Neural cell (in vitro differentiated cells): Measurements from ENCODE around the gene ARL15. TPM values are rescaled to one million over a fixed set of nuclear protein-coding genes. Genes with fewer than 3 reads are reported as not detected.

Experiments
- H2AFZ ChIP-seq: fragments of 200-600, 300-800 bp; sonication (generic), shearing (Covaris generic); 2 replicates; pipeline ENCODE4 v1.6.0; 2014; ENCODE audit warnings: low read depth, mild to moderate bottlenecking, antibody characterized with exemption, low read length, moderate library complexity
- H3F3A ChIP-seq: fragments of 200-600 bp; shearing (Covaris generic); 2 replicates; pipeline ENCODE4 v1.6.1; 2016; ENCODE audit warnings: mild to moderate bottlenecking, moderate library complexity, mixed read lengths, antibody characterized with exemption, low read length; ENCODE audit not compliant: insufficient read depth, poor library complexity, severe bottlenecking
- H3K27ac ChIP-seq: fragments of 200-600, 300-800 bp; sonication (generic), shearing (Covaris generic); 2 replicates; pipeline ENCODE4 v1.5.1; 2014; ENCODE audit warnings: mild to moderate bottlenecking, low read length, moderate library complexity
- H3K27me3 ChIP-seq: fragments of 300-800, 200-600 bp; sonication (generic), shearing (Covaris generic); 2 replicates; pipeline ENCODE4 v1.6.0; 2014; ENCODE audit warnings: mild to moderate bottlenecking, low read depth, low read length, moderate library complexity; ENCODE audit not compliant: insufficient read depth
- H3K36me3 ChIP-seq: fragments of 300-800, 200-600 bp; sonication (generic), shearing (Covaris generic); 2 replicates; pipeline ENCODE4 v1.5.1; 2014; ENCODE audit warnings: mild to moderate bottlenecking, antibody characterized with exemption, low read length, moderate library complexity; ENCODE audit not compliant: insufficient read depth
- H3K4me2 ChIP-seq: fragments of 300-800, 200-600 bp; sonication (generic), shearing (Covaris generic); 2 replicates; pipeline ENCODE4 v1.6.0; 2014; ENCODE audit warnings: mild to moderate bottlenecking, low read length
- H3K4me3 ChIP-seq: fragments of 300-800, 200-600 bp; sonication (generic), shearing (Covaris generic); 2 replicates; pipeline ENCODE4 v1.5.1; 2014; ENCODE audit warnings: mild to moderate bottlenecking, low read length, moderate library complexity
- H3K79me2 ChIP-seq: fragments of 200-600 bp; shearing (Covaris generic); replicated peaks from 2 replicates; pipeline ENCODE4 v1.6.0; 2014; ENCODE audit warnings: mild to moderate bottlenecking, low read length, moderate library complexity; ENCODE audit not compliant: insufficient read depth
- H3K9ac ChIP-seq: fragments of 300-800, 200-600 bp; sonication (generic), shearing (Covaris generic); 2 replicates; pipeline ENCODE4 v1.6.1; 2016; ENCODE audit warnings: mild to moderate bottlenecking, low read length, mixed read lengths
- H3K9me2 ChIP-seq: fragments of 200-600 bp; shearing (Covaris generic); 2 replicates; pipeline ENCODE4 v1.6.1; 2016; ENCODE audit warnings: mild to moderate bottlenecking, low read length, mixed read lengths; ENCODE audit not compliant: insufficient read depth
- H3K9me3 ChIP-seq: fragments of 200-600, 300-800 bp; sonication (generic), shearing (Covaris generic); 2 replicates; pipeline ENCODE4 v1.6.1; 2016; ENCODE audit warnings: mild to moderate bottlenecking, mixed run types, low read length, moderate library complexity, mixed read lengths
- H4K20me1 ChIP-seq: fragments of 200-600 bp; shearing (Covaris generic); 2 replicates; pipeline ENCODE4 v1.6.1; 2016; ENCODE audit warnings: mild to moderate bottlenecking, mixed run types; ENCODE audit not compliant: insufficient read depth
- CTCF ChIP-seq: fragments of 450-650 bp; IDR thresholded peaks from 2 replicates; pipeline ENCODE4 v1.5.1; 2014; ENCODE audit warnings: antibody characterized with exemption, mild to moderate bottlenecking, moderate library complexity; ENCODE audit not compliant: poor library complexity, severe bottlenecking
- EP300 ChIP-seq: fragments of 450-650 bp; conservative IDR thresholded peaks from 2 replicates; pipeline ENCODE4 v1.6.1; 2014; ENCODE audit warnings: antibody characterized with exemption, mild to moderate bottlenecking, moderate library complexity; ENCODE audit not compliant: poor library complexity, severe bottlenecking
- EZH2 ChIP-seq: fragments of 200-600, 300-800 bp; shearing (Covaris generic), sonication (generic); IDR thresholded peaks from 2 replicates; pipeline ENCODE4 v1.6.1; 2014; ENCODE audit warnings: antibody characterized with exemption, low read length, borderline replicate concordance, mild to moderate bottlenecking; ENCODE audit not compliant: insufficient read depth, poor library complexity, severe bottlenecking
- MXI1 ChIP-seq: fragments of 450-650 bp; conservative IDR thresholded peaks from 2 replicates; pipeline ENCODE4 v1.6.1; 2014; ENCODE audit warnings: antibody characterized with exemption, mild to moderate bottlenecking; ENCODE audit not compliant: poor library complexity, severe bottlenecking
- POLR2AphosphoS5 ChIP-seq: IDR thresholded peaks from 2 replicates; pipeline ENCODE4 v1.6.1; 2012
- RAD21 ChIP-seq: fragments of 450-650 bp; conservative IDR thresholded peaks from 2 replicates; pipeline ENCODE4 v1.6.1; 2014; ENCODE audit warnings: antibody characterized with exemption, mild to moderate bottlenecking, moderate library complexity
- SMC3 ChIP-seq: fragments of 450-650 bp; conservative IDR thresholded peaks from 2 replicates; pipeline ENCODE4 v1.6.1; 2014; ENCODE audit warnings: antibody characterized with exemption, mild to moderate bottlenecking, moderate library complexity; ENCODE audit not compliant: poor library complexity
- TAF1 ChIP-seq: IDR thresholded peaks from 2 replicates; pipeline ENCODE4 v1.6.1; 2012; ENCODE audit warnings: low read depth
- polyA plus RNA-seq: library from polyadenylated mRNA; depleted of rRNA; stranded (reverse); fragments of >200 nt; gene quantifications from 2 replicates; pipeline ENCODE4 v1.2.3, GENCODE V29; 2014
- TF ChIP-seq, protein P1 (sequence below): IDR thresholded peaks from 2 replicates; pipeline ENCODE4 v1.6.1; 2012; ENCODE audit warnings: borderline replicate concordance

Gene ARL15
- polyA plus RNA-seq, 1 donor from 2014 or later = 51.9 TPM

- H3K36me3 ChIP-seq = no peaks in the 10 kb centered on the region
- no peak overlapping the region for H2AFZ ChIP-seq
- H3K9me2 ChIP-seq = no peaks in the 10 kb centered on the region
- TF ChIP-seq, protein P1, sequence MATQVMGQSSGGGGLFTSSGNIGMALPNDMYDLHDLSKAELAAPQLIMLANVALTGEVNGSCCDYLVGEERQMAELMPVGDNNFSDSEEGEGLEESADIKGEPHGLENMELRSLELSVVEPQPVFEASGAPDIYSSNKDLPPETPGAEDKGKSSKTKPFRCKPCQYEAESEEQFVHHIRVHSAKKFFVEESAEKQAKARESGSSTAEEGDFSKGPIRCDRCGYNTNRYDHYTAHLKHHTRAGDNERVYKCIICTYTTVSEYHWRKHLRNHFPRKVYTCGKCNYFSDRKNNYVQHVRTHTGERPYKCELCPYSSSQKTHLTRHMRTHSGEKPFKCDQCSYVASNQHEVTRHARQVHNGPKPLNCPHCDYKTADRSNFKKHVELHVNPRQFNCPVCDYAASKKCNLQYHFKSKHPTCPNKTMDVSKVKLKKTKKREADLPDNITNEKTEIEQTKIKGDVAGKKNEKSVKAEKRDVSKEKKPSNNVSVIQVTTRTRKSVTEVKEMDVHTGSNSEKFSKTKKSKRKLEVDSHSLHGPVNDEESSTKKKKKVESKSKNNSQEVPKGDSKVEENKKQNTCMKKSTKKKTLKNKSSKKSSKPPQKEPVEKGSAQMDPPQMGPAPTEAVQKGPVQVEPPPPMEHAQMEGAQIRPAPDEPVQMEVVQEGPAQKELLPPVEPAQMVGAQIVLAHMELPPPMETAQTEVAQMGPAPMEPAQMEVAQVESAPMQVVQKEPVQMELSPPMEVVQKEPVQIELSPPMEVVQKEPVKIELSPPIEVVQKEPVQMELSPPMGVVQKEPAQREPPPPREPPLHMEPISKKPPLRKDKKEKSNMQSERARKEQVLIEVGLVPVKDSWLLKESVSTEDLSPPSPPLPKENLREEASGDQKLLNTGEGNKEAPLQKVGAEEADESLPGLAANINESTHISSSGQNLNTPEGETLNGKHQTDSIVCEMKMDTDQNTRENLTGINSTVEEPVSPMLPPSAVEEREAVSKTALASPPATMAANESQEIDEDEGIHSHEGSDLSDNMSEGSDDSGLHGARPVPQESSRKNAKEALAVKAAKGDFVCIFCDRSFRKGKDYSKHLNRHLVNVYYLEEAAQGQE = no peak
- TF ChIP-seq MXI1 (no peak), TAF1 (no peak), CTCF (no peak), EP300 (no peak), EZH2 (no peak), RAD21 (no peak), POLR2AphosphoS5 (no peak), SMC3 (no peak)
- H3K27ac ChIP-seq = no peak overlapping the region
- H3K4me3 ChIP-seq = no peak overlapping the region
- no peaks in the 10 kb centered on the region for H3K79me2 ChIP-seq
- no peaks in the 10 kb centered on the region for H3K9me3 ChIP-seq
- no peak overlapping the region for H3K9ac ChIP-seq
- H4K20me1 ChIP-seq = no peaks in the 10 kb centered on the region
- H3K4me2 ChIP-seq = no peak overlapping the region
- H3K27me3 ChIP-seq = no peaks in the 10 kb centered on the region
- H3F3A ChIP-seq = no peaks in the 10 kb centered on the region
Observed at GRCh38 chr5:54325610-54326311, 15.4 kb upstream of the ARL15 start.

- TF ChIP-seq RAD21 = no peak
- no peak for TF ChIP-seq SMC3
- no peak for TF ChIP-seq EP300
- TF ChIP-seq, protein P1 = no peak
- no peak for TF ChIP-seq TAF1
- TF ChIP-seq CTCF = no peak
- TF ChIP-seq EZH2 = no peak
- no peak for TF ChIP-seq POLR2AphosphoS5
- no peak for TF ChIP-seq MXI1
Observed at GRCh38 chr5:54325272-54325609, 14.9 kb upstream of the ARL15 start.

More at GRCh38 chr5:54325272-54325609, 14.9 kb upstream of the ARL15 start:
- Histone ChIP-seq H4K20me1 (no peaks in the 10 kb centered on the region), H2AFZ (no peak overlapping the region), H3K4me3 (no peak overlapping the region), H3F3A (no peaks in the 10 kb centered on the region), H3K79me2 (no peaks in the 10 kb centered on the region), H3K27me3 (no peaks in the 10 kb centered on the region), H3K9me3 (no peaks in the 10 kb centered on the region), H3K9ac (no peak overlapping the region), H3K27ac (no peak overlapping the region), H3K4me2 (no peak overlapping the region), H3K36me3 (no peaks in the 10 kb centered on the region), H3K9me2 (no peaks in the 10 kb centered on the region)
